ENCODE results near the gene RTN4R. TPM values are rescaled to one million over a fixed set of nuclear protein-coding genes. Genes with fewer than 3 reads are reported as not detected.

RTN4R gene
- total and polyA plus RNA-seq, 9 of the 15 experiments (the other 6 are each of a cell fraction or from before 2014, with no cell fraction given) = 0.04 to 2.8 (median 1.4) TPM; not detected in 3

- TF ChIP-seq, protein P1, sequence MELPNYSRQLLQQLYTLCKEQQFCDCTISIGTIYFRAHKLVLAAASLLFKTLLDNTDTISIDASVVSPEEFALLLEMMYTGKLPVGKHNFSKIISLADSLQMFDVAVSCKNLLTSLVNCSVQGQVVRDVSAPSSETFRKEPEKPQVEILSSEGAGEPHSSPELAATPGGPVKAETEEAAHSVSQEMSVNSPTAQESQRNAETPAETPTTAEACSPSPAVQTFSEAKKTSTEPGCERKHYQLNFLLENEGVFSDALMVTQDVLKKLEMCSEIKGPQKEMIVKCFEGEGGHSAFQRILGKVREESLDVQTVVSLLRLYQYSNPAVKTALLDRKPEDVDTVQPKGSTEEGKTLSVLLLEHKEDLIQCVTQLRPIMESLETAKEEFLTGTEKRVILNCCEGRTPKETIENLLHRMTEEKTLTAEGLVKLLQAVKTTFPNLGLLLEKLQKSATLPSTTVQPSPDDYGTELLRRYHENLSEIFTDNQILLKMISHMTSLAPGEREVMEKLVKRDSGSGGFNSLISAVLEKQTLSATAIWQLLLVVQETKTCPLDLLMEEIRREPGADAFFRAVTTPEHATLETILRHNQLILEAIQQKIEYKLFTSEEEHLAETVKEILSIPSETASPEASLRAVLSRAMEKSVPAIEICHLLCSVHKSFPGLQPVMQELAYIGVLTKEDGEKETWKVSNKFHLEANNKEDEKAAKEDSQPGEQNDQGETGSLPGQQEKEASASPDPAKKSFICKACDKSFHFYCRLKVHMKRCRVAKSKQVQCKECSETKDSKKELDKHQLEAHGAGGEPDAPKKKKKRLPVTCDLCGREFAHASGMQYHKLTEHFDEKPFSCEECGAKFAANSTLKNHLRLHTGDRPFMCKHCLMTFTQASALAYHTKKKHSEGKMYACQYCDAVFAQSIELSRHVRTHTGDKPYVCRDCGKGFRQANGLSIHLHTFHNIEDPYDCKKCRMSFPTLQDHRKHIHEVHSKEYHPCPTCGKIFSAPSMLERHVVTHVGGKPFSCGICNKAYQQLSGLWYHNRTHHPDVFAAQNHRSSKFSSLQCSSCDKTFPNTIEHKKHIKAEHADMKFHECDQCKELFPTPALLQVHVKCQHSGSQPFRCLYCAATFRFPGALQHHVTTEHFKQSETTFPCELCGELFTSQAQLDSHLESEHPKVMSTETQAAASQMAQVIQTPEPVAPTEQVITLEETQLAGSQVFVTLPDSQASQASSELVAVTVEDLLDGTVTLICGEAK (IDR thresholded peaks at IDR 0.05) = no peak
- TF ChIP-seq, protein P1 (CRISPR knock-in tag; IDR thresholded peaks at IDR 0.05) = 0 out of 2 replicates have a peak, but pooled peaks have one; percentile 49
- no peak for TF ChIP-seq ZNF146 (CRISPR knock-in tag; IDR thresholded peaks at IDR 0.05; ENCODE audit: unreplicated experiment)
- TF ChIP-seq TOE1 (IDR thresholded peaks at IDR 0.05; ENCODE audit: borderline replicate concordance) = no peak
- no peak for TF ChIP-seq TOE1 (CRISPR knock-in tag; IDR thresholded peaks at IDR 0.05; ENCODE audit: borderline replicate concordance, low read depth)
- TF ChIP-seq USF2 (CRISPR knock-in tag; IDR thresholded peaks at IDR 0.05) = 0 out of 2 replicates have a peak, but pooled peaks have one; percentile 24
- TF ChIP-seq E2F3 (CRISPR knock-in tag; IDR thresholded peaks at IDR 0.05) = peak; percentile 31; the same call in 1 of the 2 replicates
- 0 out of 2 replicates have a peak, but pooled peaks have one; percentile 62 for TF ChIP-seq ZNF408 (CRISPR knock-in tag; IDR thresholded peaks at IDR 0.05; ENCODE audit: low read depth)
- TF ChIP-seq JUNB (CRISPR knock-in tag; conservative IDR thresholded peaks at IDR 0.05) = 0 out of 2 replicates have a peak, but pooled peaks have one; percentile 36
- peak; percentile 76; the same call in 1 of the 2 replicates for TF ChIP-seq ERF (CRISPR knock-in tag; IDR thresholded peaks at IDR 0.05)
- TF ChIP-seq ZBTB11 (CRISPR knock-in tag; IDR thresholded peaks at IDR 0.05) = peak in 1 of 3 experiments; percentile 13; a peak in 1 of 6 replicates
Observed at GRCh38 chr22:20241579-20242392, 26.3 kb downstream of the RTN4R start (continued).

Data from K562 (cell line).